ENCODE data around the gene COPG2.
"Not testable (repeated sequence)": the region's sequence is repeated elsewhere in the genome, so short reads cannot be mapped to it uniquely, and the experiment has no call there.

Gene COPG2

DNA sequence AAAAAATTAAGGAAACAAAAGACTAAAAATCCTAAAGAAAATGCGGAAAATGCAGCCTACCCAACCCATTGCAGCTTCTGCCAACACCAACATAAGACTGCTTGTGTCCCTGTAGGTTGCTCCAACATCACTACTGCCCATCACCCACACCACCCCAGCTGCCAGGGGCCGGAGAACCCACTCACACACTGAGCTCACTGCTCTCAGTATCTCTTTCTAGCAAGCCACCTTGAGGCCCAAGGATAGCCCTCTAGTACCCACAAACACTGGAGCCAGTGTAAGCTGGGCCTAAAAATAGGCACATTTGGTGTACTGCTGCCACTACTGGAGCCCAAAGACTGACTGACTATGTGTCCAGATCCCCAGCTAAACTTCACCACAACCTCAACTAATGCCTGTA, 109.4 kb downstream of the COPG2 start:
- H3K4me3 ChIP-seq (ENCODE audit: low read depth, low read length) = no peak overlapping the region
- TF ChIP-seq, protein P1, sequence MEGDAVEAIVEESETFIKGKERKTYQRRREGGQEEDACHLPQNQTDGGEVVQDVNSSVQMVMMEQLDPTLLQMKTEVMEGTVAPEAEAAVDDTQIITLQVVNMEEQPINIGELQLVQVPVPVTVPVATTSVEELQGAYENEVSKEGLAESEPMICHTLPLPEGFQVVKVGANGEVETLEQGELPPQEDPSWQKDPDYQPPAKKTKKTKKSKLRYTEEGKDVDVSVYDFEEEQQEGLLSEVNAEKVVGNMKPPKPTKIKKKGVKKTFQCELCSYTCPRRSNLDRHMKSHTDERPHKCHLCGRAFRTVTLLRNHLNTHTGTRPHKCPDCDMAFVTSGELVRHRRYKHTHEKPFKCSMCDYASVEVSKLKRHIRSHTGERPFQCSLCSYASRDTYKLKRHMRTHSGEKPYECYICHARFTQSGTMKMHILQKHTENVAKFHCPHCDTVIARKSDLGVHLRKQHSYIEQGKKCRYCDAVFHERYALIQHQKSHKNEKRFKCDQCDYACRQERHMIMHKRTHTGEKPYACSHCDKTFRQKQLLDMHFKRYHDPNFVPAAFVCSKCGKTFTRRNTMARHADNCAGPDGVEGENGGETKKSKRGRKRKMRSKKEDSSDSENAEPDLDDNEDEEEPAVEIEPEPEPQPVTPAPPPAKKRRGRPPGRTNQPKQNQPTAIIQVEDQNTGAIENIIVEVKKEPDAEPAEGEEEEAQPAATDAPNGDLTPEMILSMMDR (IDR thresholded peaks at IDR 0.05; ENCODE audit: low read depth, low read length) = no peak

DNA sequence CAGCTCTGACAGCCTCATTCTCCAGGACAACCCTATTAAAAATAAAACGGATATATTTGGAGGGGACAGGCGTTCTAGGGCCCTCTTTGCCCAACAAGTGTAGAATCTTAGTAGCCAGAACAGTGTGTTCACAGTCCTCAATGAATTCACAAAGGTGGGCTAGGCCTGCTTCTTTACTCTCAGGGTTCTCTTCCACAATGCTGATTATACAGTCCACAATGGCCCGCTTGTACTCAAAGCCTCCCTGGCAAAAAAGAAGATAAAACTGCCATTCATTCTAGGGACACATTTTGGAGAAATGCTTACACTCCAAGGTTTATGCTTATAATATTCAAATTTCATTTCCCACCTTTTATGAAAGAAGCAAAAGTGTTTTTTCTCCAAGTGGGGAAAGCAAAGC, 114.1 kb downstream of the COPG2 start:
- TF ChIP-seq, protein P1 (IDR thresholded peaks at IDR 0.05; ENCODE audit: low read depth, low read length) = no peak
- H3K4me3 ChIP-seq (ENCODE audit: low read depth, low read length) = no peak overlapping the region

DNA sequence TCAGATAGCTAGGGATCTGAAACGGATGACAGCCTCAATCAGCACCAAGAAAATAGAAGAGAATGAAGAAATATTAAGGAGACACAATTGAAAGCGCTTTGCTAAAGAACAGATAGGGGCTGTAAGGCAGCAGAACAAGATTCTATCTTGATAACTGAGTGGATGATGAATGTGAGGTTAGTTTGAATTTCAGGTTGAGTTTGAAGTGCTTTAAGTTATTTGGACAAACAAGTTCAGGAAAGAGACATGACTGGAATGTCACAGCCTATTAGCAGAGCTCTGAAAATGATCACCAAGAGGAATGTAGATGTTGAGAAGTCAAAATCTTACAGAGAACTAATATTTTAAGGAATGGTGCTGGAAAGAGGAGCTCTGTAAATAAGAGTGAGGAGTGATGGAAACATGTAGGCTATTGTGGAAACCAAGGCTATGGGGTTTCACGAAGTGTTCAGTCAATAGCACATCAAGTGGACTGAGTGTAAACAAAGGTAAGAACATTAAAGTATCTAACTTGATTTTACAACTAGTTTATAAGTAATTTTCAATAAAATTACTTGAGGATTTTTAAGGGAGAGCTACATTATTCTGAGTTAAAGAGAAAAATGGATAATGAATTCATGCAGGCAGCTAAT, 115.0 kb downstream of the COPG2 start:
- no peak overlapping the region for H3K4me3 ChIP-seq (ENCODE audit: low read depth, low read length)
- TF ChIP-seq, protein P1 (IDR thresholded peaks at IDR 0.05; ENCODE audit: low read depth, low read length) = no peak

DNA sequence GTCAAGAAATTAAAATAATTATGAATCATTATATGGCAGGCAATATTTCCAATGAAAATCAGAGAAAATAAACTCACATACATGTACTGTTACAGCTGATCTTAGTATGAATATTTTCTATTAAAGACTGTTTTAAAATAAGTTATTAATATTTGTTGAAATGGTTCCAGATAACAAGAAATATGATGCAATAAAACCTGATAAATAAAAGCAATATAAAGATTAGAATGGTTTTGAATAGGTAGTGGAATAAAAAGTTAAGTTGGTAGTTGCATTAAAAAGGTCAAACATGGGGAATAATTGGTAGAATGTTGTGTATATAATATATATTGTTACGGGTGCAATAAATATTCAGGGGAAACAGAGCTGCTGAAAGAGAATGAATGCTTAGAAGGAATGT, 124.2 kb downstream of the COPG2 start:
- TF ChIP-seq, protein P1 (IDR thresholded peaks at IDR 0.05; ENCODE audit: low read depth, low read length) = no peak

DNA sequence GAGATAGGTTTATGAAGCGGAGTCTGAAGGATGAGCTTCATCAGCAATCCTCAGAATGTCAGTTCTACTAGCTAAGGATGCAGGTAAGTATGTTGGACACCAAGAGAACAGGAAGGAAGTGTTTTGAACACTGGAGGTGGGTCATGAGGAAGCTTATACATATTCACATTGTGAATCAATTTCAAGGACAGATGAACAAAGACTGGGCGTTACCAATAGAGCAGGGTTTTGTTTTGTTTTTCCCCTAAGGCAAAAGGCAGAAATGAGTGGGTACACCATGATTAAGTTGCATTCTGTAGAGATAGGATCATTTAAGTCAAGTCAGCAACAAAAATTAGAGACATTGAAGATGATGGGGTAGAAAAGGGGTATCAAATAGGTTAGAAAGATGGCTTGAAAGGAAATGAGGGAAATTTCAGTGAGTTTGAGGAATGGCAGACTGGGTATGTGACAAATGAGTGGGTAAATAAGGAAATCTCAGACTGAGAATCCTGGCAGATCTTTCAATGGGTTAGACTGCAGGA, 125.0 kb downstream of the COPG2 start:
- TF ChIP-seq, protein P1 (IDR thresholded peaks at IDR 0.05; ENCODE audit: low read depth, low read length) = no peak
- H3K4me3 ChIP-seq (ENCODE audit: low read depth, low read length) = no peak overlapping the region

More for the DNA sequence above, 124.2 kb downstream of the COPG2 start:
- H3K4me3 ChIP-seq (ENCODE audit: low read depth, low read length) = no peak overlapping the region

DNA sequence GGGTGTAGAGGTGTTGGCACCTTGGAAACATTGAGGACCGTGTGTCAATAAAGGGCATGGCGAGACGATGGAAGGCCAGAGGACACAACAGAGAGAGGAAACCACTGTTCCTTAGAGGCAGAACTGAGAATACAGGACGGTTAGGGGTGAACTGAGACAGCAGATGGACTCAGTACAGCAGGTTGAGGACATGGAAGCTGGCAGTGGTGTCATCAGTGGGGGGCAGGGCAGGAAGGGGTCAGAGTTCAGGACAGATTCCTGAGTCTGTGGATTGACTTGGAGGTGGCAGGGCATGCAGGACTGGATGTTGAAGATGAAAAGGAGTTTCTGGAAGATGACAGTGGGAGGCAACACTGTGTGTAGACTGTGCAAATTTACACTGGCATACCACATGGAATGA, 126.3 kb downstream of the COPG2 start:
- H3K4me3 ChIP-seq (ENCODE audit: low read depth, low read length) = not testable (repeated sequence)

DNA sequence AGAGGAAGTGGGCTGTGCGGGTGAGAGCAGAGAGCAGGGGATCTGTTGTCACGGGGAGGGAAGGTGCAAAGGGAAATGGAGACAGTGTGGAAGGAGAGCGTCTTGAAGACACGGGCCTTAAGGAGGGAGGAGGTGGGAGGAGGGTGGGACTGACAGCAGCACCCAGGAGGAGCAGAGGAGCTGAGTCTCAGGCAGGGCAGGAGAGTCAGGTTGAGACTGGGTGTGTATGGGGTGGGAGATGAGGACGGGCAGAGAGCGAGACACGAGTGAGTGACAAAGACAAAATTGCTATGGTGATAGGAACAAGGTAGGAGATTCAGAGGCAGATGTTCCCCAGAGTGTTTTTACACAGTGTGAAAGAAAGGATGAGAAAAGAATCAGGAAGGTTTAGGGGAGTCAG, 127.3 kb downstream of the COPG2 start:
- H3K4me3 ChIP-seq (ENCODE audit: low read depth, low read length) = not testable (repeated sequence)

DNA sequence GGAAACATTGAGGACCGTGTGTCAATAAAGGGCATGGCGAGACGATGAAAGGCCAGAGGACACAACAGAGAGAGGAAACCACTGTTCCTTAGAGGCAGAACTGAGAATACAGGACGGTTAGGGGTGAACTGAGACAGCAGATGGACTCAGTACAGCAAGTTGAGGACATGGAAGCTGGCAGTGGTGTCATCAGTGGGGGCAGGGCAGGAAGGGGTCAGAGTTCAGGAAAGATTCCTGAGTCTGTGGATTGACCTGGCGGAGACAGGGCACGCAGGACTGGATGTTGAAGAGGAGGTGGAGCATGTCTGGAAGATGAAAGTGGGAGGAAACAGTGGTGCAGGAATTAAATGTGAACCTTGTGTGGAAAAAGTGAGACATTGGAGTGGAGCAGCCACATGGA, 130.7 kb downstream of the COPG2 start:
- H3K4me3 ChIP-seq (ENCODE audit: low read depth, low read length) = not testable (repeated sequence)

DNA sequence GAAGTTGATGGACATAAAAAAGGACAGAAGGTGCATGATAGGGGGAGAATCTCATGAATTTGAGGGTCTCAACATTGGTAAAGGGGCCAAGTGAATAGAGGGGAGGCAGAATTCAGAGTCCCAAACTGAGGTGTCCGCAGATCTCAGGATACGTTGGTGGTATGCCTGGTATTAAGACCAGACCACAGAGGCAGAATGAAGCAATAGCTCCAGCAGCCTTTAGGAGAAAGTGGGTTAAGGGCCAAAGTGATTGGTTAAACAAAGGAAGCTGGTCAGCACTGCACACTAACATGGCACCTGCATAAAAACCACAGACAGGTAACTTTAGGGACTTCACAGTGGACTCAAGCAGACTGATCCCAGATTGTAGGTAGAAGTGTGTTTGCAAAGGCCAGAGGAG, 139.1 kb downstream of the COPG2 start:
- TF ChIP-seq, protein P1 (IDR thresholded peaks at IDR 0.05; ENCODE audit: low read depth, low read length) = no peak
- no peak overlapping the region for H3K4me3 ChIP-seq (ENCODE audit: low read depth, low read length)

DNA sequence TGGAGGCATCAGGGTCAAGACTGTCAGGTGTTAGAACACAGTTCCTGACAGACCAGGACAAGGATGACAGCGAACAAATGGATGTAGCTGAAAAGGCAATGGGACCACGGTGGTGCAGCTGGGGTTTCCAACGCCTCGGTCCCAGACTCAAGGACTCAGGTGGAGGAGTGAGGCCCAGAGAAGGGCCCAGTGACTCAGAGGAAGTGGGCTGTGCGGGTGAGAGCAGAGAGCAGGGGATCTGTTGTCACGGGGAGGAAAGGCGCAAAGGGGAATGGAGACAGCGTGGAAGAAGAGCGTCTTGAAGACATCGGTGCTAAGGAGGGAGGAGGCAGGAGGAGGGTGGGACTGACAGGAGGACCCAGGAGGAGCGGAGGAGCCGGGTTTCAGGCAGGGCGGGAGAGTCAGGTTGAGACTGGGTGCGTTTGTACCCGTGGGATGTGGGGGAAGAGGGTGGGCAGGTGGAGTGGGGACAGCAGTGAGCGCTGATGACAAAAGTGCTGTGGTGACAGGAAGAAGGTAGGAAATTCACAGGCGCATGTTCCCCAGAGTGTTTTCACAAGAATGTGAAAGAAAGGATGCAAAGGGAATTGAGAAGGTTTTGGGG, 140.7 kb downstream of the COPG2 start:
- not testable (repeated sequence) for H3K4me3 ChIP-seq (ENCODE audit: low read depth, low read length)

Measured in WI38 (cell line).